SU-DHL-6 (cell line): ENCODE data around the gene EIF4H.

Experiments
- H2AFZ ChIP-seq: fragments of 200-600 bp; sonication (generic); 2 replicates; pipeline ENCODE4 v1.6.1; 2014; ENCODE audit warnings: low read depth, mild to moderate bottlenecking, moderate library complexity, mixed read lengths, antibody characterized with exemption, low read length; ENCODE audit not compliant: severe bottlenecking
- H3F3A ChIP-seq: fragments of 200-600 bp; shearing (Covaris generic); 2 replicates; pipeline ENCODE4 v1.6.0; 2016; ENCODE audit warnings: antibody characterized with exemption, mild to moderate bottlenecking; ENCODE audit not compliant: insufficient read depth
- H3K27ac ChIP-seq: fragments of 200-600 bp; sonication (generic); 2 replicates; pipeline ENCODE4 v1.5.1; 2016; ENCODE audit warnings: low read depth, mild to moderate bottlenecking, low read length, moderate library complexity, mixed read lengths
- H3K27me3 ChIP-seq: fragments of 200-600 bp; sonication (generic), shearing (Covaris generic); 2 replicates; pipeline ENCODE4 v1.6.0; 2014; ENCODE audit warnings: mild to moderate bottlenecking, low read length
- H3K36me3 ChIP-seq: fragments of 200-600 bp; sonication (generic); 2 replicates; pipeline ENCODE4 v1.6.1; 2014; ENCODE audit warnings: mild to moderate bottlenecking, low read length, mixed read lengths
- H3K4me2 ChIP-seq: fragments of 300-600, 200-600 bp; shearing (Covaris generic), sonication (generic); 2 replicates; pipeline ENCODE4 v1.6.0; 2014; ENCODE audit warnings: low read length, low read depth, mild to moderate bottlenecking; ENCODE audit not compliant: poor library complexity, severe bottlenecking
- H3K4me3 ChIP-seq: fragments of 200-600 bp; sonication (generic); 2 replicates; pipeline ENCODE4 v1.5.1; 2014; ENCODE audit warnings: antibody characterized with exemption, low read length, mild to moderate bottlenecking, mixed read lengths; ENCODE audit not compliant: insufficient read depth, poor library complexity, severe bottlenecking
- H3K79me2 ChIP-seq: fragments of 200-600 bp; sonication (generic); 2 replicates; pipeline ENCODE4 v1.6.1; 2014; ENCODE audit warnings: mild to moderate bottlenecking, low read length, moderate library complexity; ENCODE audit not compliant: insufficient read depth
- H3K9ac ChIP-seq: fragments of 200-600 bp; sonication (generic); 2 replicates; pipeline ENCODE4 v1.7.0; 2014; ENCODE audit warnings: mild to moderate bottlenecking, low read length
- H3K9me2 ChIP-seq: fragments of 200-600 bp; sonication (generic); replicated peaks from 2 replicates; pipeline ENCODE4 v1.6.1; 2014; ENCODE audit warnings: low read length; ENCODE audit not compliant: insufficient read depth
- H3K9me3 ChIP-seq: fragments of 200-600 bp; sonication (generic); 2 replicates; pipeline ENCODE4 v1.6.1; 2014; ENCODE audit warnings: low read length, mixed read lengths; ENCODE audit not compliant: insufficient read depth
- H4K20me1 ChIP-seq: fragments of 200-600 bp; sonication (generic); 2 replicates; pipeline ENCODE4 v1.6.1; 2014; ENCODE audit warnings: low read depth, mild to moderate bottlenecking, antibody characterized with exemption, low read length, moderate library complexity, mixed read lengths
- CTCF ChIP-seq: fragments of 200-600 bp; sonication (generic); IDR thresholded peaks from one replicate; pipeline ENCODE4 v1.5.1; 2017; ENCODE audit warnings: antibody characterized with exemption, mild to moderate bottlenecking, low read length, moderate library complexity; ENCODE audit not compliant: insufficient read depth, poor library complexity, severe bottlenecking
- EZH2phosphoT487 ChIP-seq: fragments of 200-600 bp; sonication (generic), shearing (Covaris generic); conservative IDR thresholded peaks from 2 replicates; pipeline ENCODE4 v1.6.1; 2018; ENCODE audit warnings: mild to moderate bottlenecking, antibody characterized with exemption, low read length, moderate library complexity, mixed read lengths

The EIF4H gene

GRCh38 chr7:74235518-74236268 is 61.5 kb downstream of the EIF4H start:
- no peaks in the 10 kb centered on the region for H3K79me2 ChIP-seq
- H3K27ac ChIP-seq: no peak overlapping the region
- no peak overlapping the region for H3K9ac ChIP-seq
- no peak overlapping the region for H3K4me2 ChIP-seq
- H3F3A ChIP-seq: 0 out of 2 replicates have a peak, but pooled peaks cover 8% of the 10 kb centered on the region
- TF ChIP-seq EZH2phosphoT487: no peak
- TF ChIP-seq CTCF: no peak
- H3K9me2 ChIP-seq: no peaks in the 10 kb centered on the region
- no peak overlapping the region for H3K4me3 ChIP-seq
- H3K27me3 ChIP-seq: no peaks in the 10 kb centered on the region
- peaks cover 9% of the 10 kb centered on the region for H3K36me3 ChIP-seq
- no peaks in the 10 kb centered on the region for H3K9me3 ChIP-seq
- no peak overlapping the region for H2AFZ ChIP-seq
- H4K20me1 ChIP-seq: no peaks in the 10 kb centered on the region

DNA sequence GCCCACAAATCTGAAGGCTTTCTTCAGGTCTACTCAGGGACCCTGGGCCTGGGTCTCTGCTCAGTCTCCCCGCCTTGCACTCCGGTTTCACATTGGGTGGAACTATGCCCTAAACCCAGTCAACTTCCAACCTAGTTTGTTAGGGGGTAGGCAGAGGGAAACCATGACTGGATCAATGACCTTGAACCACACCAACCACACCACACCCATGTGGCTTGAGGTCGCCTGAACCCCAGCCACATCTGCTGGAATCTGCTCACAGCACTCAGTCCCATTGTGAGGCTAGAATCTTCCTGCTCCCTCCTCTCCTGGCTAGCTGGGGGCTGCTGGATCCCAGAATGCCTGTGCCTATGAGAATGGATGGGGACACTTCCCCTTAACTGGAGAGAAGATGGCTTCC is 62.1 kb downstream of the EIF4H start:
- no peak overlapping the region for H3K4me3 ChIP-seq
- H3K4me2 ChIP-seq: no peak overlapping the region
- H3K36me3 ChIP-seq: peaks cover 9% of the 10 kb centered on the region; the same call in 1 of the 2 replicates
- no peak overlapping the region for H3K9ac ChIP-seq
- TF ChIP-seq CTCF (no peak), EZH2phosphoT487 (no peak)
- no peaks in the 10 kb centered on the region for H3K9me3 ChIP-seq
- no peak overlapping the region for H3K27ac ChIP-seq
- no peaks in the 10 kb centered on the region for H3K79me2 ChIP-seq
- H3K27me3 ChIP-seq: no peaks in the 10 kb centered on the region
- H2AFZ ChIP-seq: no peak overlapping the region
- no peaks in the 10 kb centered on the region for H3K9me2 ChIP-seq
- H3F3A ChIP-seq: 0 out of 2 replicates have a peak, but pooled peaks cover 5% of the 10 kb centered on the region
- no peaks in the 10 kb centered on the region for H4K20me1 ChIP-seq

DNA sequence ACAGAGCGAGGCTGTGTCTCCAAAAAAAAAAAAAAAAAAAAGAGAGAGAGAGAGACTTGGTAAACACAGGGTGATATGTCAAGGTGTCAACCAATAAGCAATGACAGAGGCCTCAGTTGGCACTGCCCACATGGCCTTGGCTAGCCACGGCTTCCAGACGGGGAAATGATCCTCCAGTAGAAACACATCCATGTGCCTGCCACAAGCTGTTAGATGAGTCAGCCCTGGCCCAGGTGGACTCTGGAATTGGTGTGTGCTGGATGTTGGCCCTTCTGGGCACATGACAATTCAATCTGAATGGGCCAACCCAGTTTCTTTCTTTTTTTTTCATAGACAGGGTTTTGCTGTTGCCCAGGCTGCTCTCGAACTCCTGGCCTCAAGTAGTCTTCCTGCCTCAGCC is 66.3 kb downstream of the EIF4H start:
- Histone ChIP-seq H3K27ac (no peak overlapping the region), H3K9ac (no peak overlapping the region), H4K20me1 (no peaks in the 10 kb centered on the region), H3K9me3 (no peaks in the 10 kb centered on the region), H3K27me3 (no peaks in the 10 kb centered on the region), H3F3A (no peaks in the 10 kb centered on the region), H3K4me2 (no peak overlapping the region), H3K36me3 (peaks cover 10% of the 10 kb centered on the region; the same call in 1 of the 2 replicates), H3K4me3 (no peak overlapping the region), H2AFZ (no peak overlapping the region), H3K79me2 (no peaks in the 10 kb centered on the region), H3K9me2 (no peaks in the 10 kb centered on the region)
- TF ChIP-seq CTCF: no peak
